Adrenal gland (tissue), 12 donors: ENCODE measurements around the gene TJP3. TPM values are rescaled to one million over a fixed set of nuclear protein-coding genes. Genes with fewer than 3 reads are reported as not detected.

Source experiments
- DNase-seq, 7 donors: peaks; one replicate each; pipeline ENCODE4 v3.0.0-alpha.2; 2019 to 2020
- H3K27ac ChIP-seq, 5 donors: fragments of 200-600 bp; sonication (generic) in 4 of 5; 1 replicate in 3 of 5; 2 replicates in 2 of 5; pipeline versions ENCODE4 v1.5.1 to v1.8.0; 2016 to 2020; ENCODE audit warnings: mild to moderate bottlenecking in 1 of 5
- H3K27me3 ChIP-seq: fragments of 200-600 bp; 2 replicates; pipeline ENCODE4 v1.8.0; 2021
- H3K36me3 ChIP-seq, 2 donors: fragments of 200-600 bp; replicated peaks in 1 of 2; 1 replicate in 1 of 2; 2 replicates in 1 of 2; pipeline versions ENCODE4 v1.5.1 to v1.8.0; 2018 to 2022
- H3K4me1 ChIP-seq, 2 donors: fragments of 200-600 bp; replicated peaks in 1 of 2; 1 replicate in 1 of 2; 2 replicates in 1 of 2; pipeline versions ENCODE4 v1.5.1 to v1.8.0; 2018 to 2021
- H3K4me3 ChIP-seq, 4 donors: fragments of 200-600 bp; sonication (generic) in 3 of 4; one replicate each; pipeline ENCODE4 v1.5.1; 2016 to 2018
- H3K9me3 ChIP-seq, 3 donors: fragments of 200-600 bp; sonication (generic) in 1 of 3; replicated peaks in 1 of 3; 1 replicate in 2 of 3; 2 replicates in 1 of 3; pipeline versions ENCODE4 v1.5.1 to v1.8.0; 2016 to 2021
- POLR2A ChIP-seq, 2 donors: fragments of 450-650 bp; IDR thresholded peaks; one replicate each; pipeline ENCODE4 v1.6.1; 2017; ENCODE audit warnings: antibody characterized with exemption in 2 of 2, mild to moderate bottlenecking in 2 of 2, moderate library complexity in 1 of 2
- WGBS, 4 donors: extraction: QIAGEN DNeasy Blood & Tissue Kit in 2 of 4; methylation state at CpG; one replicate each; pipeline versions ENCODE4 v1.1.5 to v1.1.7; 2013 to 2017; 5-methylcytosine and 5-hydroxymethylcytosine counted together
- intact Hi-C, 2 donors: fragments of 100-400 bp; cut with DNase I; formaldehyde crosslinking; loops; one replicate each; pipeline versions ENCODE4 v1.14.1 to v1.15.0; 2022 to 2023
- polyA plus RNA-seq, 3 donors: library from polyadenylated mRNA; stranded (reverse); fragments of 200-250 nt in 2 of 3; fragments of 350-450 nt in 1 of 3; fragmentation: Illumina TruSeq in 1 of 3; extraction: RNeasy Lipid Tissue Mini Kit (QIAGEN cat#74804) in 1 of 3; gene quantifications; one replicate each; pipeline ENCODE4 v1.2.3, GENCODE V29; 2013 to 2014
- small RNA-seq, 2 donors: library from RNA; depleted of rRNA; stranded (forward); fragments of <200 nt; gene quantifications; one replicate each; pipeline ENCODE3, GENCODE V24; 2016
- total RNA-seq, 9 donors: library from RNA; depleted of rRNA in 4 of 9; stranded (reverse); fragments of >200 nt in 4 of 9; fragments of 120-200 nt in 1 of 9; fragmentation: NEBNext Ultra II Directional in 1 of 9; extraction: Animal tissue kit (Norgen Biotek cat#: 25700) in 1 of 9; gene quantifications; one replicate each; pipeline versions ENCODE4 v1.1.0 to v1.2.4, GENCODE V29; 2013 to 2023
- TF ChIP-seq, protein P1 (sequence below), 6 experiments: fragments of 450-650 bp in 4 of 6; fragments of 200-600 bp in 2 of 6; sonication (generic) in 1 of 6; IDR thresholded peaks; 1 replicate in 5 of 6; 2 replicates in 1 of 6; pipeline versions ENCODE4 v1.5.1 to v1.8.0; 2016 to 2021; ENCODE audit warnings: antibody characterized with exemption in 6 of 6, mild to moderate bottlenecking in 2 of 6, moderate library complexity in 1 of 6
- donor health status: healthy with polysubstance abuse.
- donor health status: Bipolar disorder and iron deficiency.
- donor health status: DM: yes; HTN: yes; CAD: no.
- donor health status: DM: no; HTN: no; CAD: no.
- donor health status: DM: no; HTN: no; CAD: no.
- donor health status: DM: yes; HTN: yes; CAD: no.

The TJP3 gene
- total and polyA plus RNA-seq, 12 donors = 0.07 to 2.5 (median 0.24) TPM; not detected in 6

DNA sequence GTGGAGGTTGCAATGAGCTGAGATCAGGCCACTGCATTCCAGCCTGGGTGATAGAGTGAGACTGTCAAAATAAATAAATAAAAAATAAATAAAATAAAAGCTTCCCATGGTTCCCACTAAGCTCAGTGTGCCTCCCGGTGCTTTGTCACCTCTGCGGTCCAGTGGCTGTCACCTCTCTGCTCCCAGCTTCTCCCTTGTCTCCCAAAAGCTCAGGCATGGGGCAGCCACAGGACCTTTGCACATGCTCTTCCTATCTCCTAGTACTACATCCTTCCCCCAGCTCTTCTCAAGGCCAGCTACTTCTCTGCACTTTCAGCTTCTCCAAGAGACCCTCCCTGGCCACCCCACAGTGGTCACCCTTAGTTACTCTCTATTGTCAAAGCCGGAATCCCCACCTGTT lies 85.6 kb downstream of the TJP3 start:
- 87 to 92% (median 90%) methylated on average over 3 of the region's 3 CpGs for WGBS, 4 donors
- intact Hi-C loops = no loop called here
- Histone ChIP-seq H3K27ac (no peak overlapping the region), H3K4me3 (no peak overlapping the region), H3K36me3 (no peaks in the 10 kb centered on the region), H3K9me3 (no peaks in the 10 kb centered on the region), H3K4me1 (no peaks in the 10 kb centered on the region), H3K27me3 (no peaks in the 10 kb centered on the region)
- TF ChIP-seq, protein P1, sequence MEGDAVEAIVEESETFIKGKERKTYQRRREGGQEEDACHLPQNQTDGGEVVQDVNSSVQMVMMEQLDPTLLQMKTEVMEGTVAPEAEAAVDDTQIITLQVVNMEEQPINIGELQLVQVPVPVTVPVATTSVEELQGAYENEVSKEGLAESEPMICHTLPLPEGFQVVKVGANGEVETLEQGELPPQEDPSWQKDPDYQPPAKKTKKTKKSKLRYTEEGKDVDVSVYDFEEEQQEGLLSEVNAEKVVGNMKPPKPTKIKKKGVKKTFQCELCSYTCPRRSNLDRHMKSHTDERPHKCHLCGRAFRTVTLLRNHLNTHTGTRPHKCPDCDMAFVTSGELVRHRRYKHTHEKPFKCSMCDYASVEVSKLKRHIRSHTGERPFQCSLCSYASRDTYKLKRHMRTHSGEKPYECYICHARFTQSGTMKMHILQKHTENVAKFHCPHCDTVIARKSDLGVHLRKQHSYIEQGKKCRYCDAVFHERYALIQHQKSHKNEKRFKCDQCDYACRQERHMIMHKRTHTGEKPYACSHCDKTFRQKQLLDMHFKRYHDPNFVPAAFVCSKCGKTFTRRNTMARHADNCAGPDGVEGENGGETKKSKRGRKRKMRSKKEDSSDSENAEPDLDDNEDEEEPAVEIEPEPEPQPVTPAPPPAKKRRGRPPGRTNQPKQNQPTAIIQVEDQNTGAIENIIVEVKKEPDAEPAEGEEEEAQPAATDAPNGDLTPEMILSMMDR (IDR thresholded peaks at IDR 0.05) = no peak
- no peak for TF ChIP-seq POLR2A (IDR thresholded peaks at IDR 0.05)
- no peak for DNase-seq

DNA sequence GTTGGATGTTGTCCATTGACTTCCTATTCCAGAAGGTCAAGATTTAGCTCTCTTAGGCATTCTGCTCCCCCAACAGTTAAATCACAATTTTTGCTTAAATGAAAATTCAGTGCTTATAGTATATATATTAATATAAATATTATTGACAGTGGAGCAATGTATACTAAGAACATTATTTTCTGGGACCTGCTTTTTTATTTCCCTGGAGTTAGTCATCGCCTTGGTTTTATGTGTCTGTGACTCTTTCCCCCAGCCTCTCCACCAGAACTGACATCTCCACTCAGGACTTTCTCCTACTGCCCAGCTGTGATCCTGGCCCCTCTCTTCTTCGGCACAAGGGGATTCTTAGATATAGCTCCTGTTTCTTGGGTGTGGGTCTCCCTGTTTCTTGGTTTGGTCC lies 88.2 kb downstream of the TJP3 start:
- TF ChIP-seq POLR2A (IDR thresholded peaks at IDR 0.05) = no peak
- TF ChIP-seq, protein P1 (IDR thresholded peaks at IDR 0.05) = no peak
- no peak overlapping the region for H3K4me3 ChIP-seq
- intact Hi-C loops = no loop called here
- H3K27ac ChIP-seq = no peak overlapping the region
- H3K4me1 ChIP-seq = no peaks in the 10 kb centered on the region
- 90 to 98% (median 95%) methylated on average over 2 of the region's 2 CpGs for WGBS, 4 donors
- H3K9me3 ChIP-seq = no peaks in the 10 kb centered on the region
- H3K27me3 ChIP-seq = peaks cover 8% of the 10 kb centered on the region
- H3K36me3 ChIP-seq = no peaks in the 10 kb centered on the region
- no peak for DNase-seq

DNA sequence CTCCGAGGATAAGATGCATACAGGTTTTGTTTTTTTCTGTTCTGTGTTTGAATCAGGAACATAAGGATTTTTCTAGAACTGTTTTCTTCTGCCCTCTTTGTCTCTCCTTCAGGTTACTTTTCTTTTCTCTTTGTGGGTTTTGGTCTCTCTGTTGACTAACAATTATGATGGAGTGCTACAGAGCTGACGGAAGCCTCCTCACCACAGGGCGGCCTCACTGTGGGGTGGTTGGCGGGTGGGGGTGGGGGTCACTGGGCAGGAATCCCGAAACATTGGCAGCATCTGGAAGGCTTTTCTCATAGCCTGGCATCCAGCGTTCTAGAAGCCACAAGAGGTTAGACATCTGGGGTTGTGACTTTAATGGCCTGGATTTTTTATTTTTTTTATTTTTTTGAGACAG lies 90.0 kb downstream of the TJP3 start:
- DNase-seq = no peak
- Histone ChIP-seq H3K36me3 (no peaks in the 10 kb centered on the region), H3K9me3 (no peaks in the 10 kb centered on the region), H3K4me3 (no peak overlapping the region), H3K27ac (no peak overlapping the region), H3K4me1 (peaks cover 0 to 4% of the 10 kb centered on the region in 2 donors), H3K27me3 (peaks cover 19% of the 10 kb centered on the region)
- TF ChIP-seq, protein P1 (IDR thresholded peaks at IDR 0.05) = no peak
- TF ChIP-seq POLR2A (IDR thresholded peaks at IDR 0.05) = no peak
- intact Hi-C loops = no loop called here
- 49 to 66% (median 54%) methylated on average over 6 of the region's 6 CpGs for WGBS, 4 donors

Small RNA genes lying within 50 kb of the gene (small RNA-seq; reads per million reads assigned to genes)
- 0 reads per million in 2 donors for gene AC005777.1

Other genes with a start within 250 kb of the TJP3 start
- gene SMIM24, start 227.9 kb upstream of the TJP3 start, total RNA-seq = under 1 TPM in 1 of 9 donors, not detected in 8; 0.36 TPM
- under 1 TPM in 1 of 3 donors, not detected in 2; 0.48 TPM for gene SMIM24, start 227.9 kb upstream of the TJP3 start, polyA plus RNA-seq
- gene SMIM44, start 224.9 kb upstream of the TJP3 start, total RNA-seq = not detected
- not detected for gene SMIM44, start 224.9 kb upstream of the TJP3 start, polyA plus RNA-seq
- 10 to 100 TPM in 7 of 9 donors, 1 to 10 TPM in 2; 8.4 to 22.8 (median 13.8) TPM for gene DOHH, start 207.7 kb upstream of the TJP3 start, total RNA-seq
- 10 to 100 TPM in 2 of 3 donors, under 1 TPM in 1; 0.92 to 19.1 (median 13.5) TPM for gene DOHH, start 207.7 kb upstream of the TJP3 start, polyA plus RNA-seq
- gene FZR1, start 202.1 kb upstream of the TJP3 start, total RNA-seq = 10 to 100 TPM; 17.9 to 85.0 (median 39.4) TPM
- 10 to 100 TPM; 24.4 to 59.1 (median 26.4) TPM for gene FZR1, start 202.1 kb upstream of the TJP3 start, polyA plus RNA-seq
- 1 to 10 TPM in 3 of 9 donors, under 1 TPM in 2, not detected in 4; 0.68 to 3.6 (median 1.4) TPM for gene TEKTIP1, start 169.2 kb upstream of the TJP3 start, total RNA-seq
- gene TEKTIP1, start 169.2 kb upstream of the TJP3 start, polyA plus RNA-seq = 1 to 10 TPM in 2 of 3 donors, not detected in 1; 1.1 to 3.5 TPM
- gene MFSD12, start 150.8 kb upstream of the TJP3 start, total RNA-seq = 100 to 1,000 TPM in 2 of 9 donors, 10 to 100 TPM in 7; 23.2 to 123 (median 64.6) TPM
- gene MFSD12, start 150.8 kb upstream of the TJP3 start, polyA plus RNA-seq = 10 to 100 TPM; 18.5 to 89.3 (median 48.5) TPM
- gene HMG20B, start 135.4 kb upstream of the TJP3 start, total RNA-seq = 100 to 1,000 TPM in 5 of 9 donors, 10 to 100 TPM in 4; 49.3 to 137 (median 105) TPM
- gene HMG20B, start 135.4 kb upstream of the TJP3 start, polyA plus RNA-seq = 100 to 1,000 TPM in 1 of 3 donors, 10 to 100 TPM in 2; 18.1 to 178 (median 100.0) TPM
- gene GIPC3, start 122.9 kb upstream of the TJP3 start, total RNA-seq = 1 to 10 TPM in 8 of 9 donors, under 1 TPM in 1; 0.33 to 5.9 (median 3.3) TPM
- 1 to 10 TPM; 1.6 to 4.9 (median 2.6) TPM for gene GIPC3, start 122.9 kb upstream of the TJP3 start, polyA plus RNA-seq
- 10 to 100 TPM in 7 of 9 donors, 1 to 10 TPM in 2; 4.7 to 25.5 (median 16.5) TPM for gene TBXA2R, start 101.5 kb upstream of the TJP3 start, total RNA-seq
- gene TBXA2R, start 101.5 kb upstream of the TJP3 start, polyA plus RNA-seq = 1 to 10 TPM; 5.2 to 6.9 (median 6.2) TPM
- gene CACTIN, start 81.6 kb upstream of the TJP3 start, total RNA-seq = 10 to 100 TPM; 13.3 to 78.4 (median 22.8) TPM
- 10 to 100 TPM in 2 of 3 donors, 1 to 10 TPM in 1; 5.0 to 39.0 (median 21.9) TPM for gene CACTIN, start 81.6 kb upstream of the TJP3 start, polyA plus RNA-seq
- 10 to 100 TPM in 8 of 9 donors, 1 to 10 TPM in 1; 4.0 to 44.7 (median 31.1) TPM for gene PIP5K1C, start 7.9 kb upstream of the TJP3 start, total RNA-seq
- gene PIP5K1C, start 7.9 kb upstream of the TJP3 start, polyA plus RNA-seq = 10 to 100 TPM in 2 of 3 donors, 1 to 10 TPM in 1; 8.8 to 31.6 (median 18.6) TPM
- 10 to 100 TPM; 11.1 to 35.6 (median 20.5) TPM for gene APBA3, start 53.3 kb downstream of the TJP3 start, total RNA-seq
- gene APBA3, start 53.3 kb downstream of the TJP3 start, polyA plus RNA-seq = 10 to 100 TPM in 2 of 3 donors, 1 to 10 TPM in 1; 2.6 to 43.8 (median 24.0) TPM
- gene MRPL54, start 54.3 kb downstream of the TJP3 start, total RNA-seq = 100 to 1,000 TPM in 7 of 9 donors, 10 to 100 TPM in 2; 83.2 to 229 (median 107) TPM
- gene MRPL54, start 54.3 kb downstream of the TJP3 start, polyA plus RNA-seq = 100 to 1,000 TPM in 1 of 3 donors, 10 to 100 TPM in 2; 60.2 to 172 (median 100.0) TPM
- not detected for gene RAX2, start 63.8 kb downstream of the TJP3 start, total RNA-seq
- gene RAX2, start 63.8 kb downstream of the TJP3 start, polyA plus RNA-seq = not detected
- gene MATK, start 78.0 kb downstream of the TJP3 start, total RNA-seq = 1 to 10 TPM in 5 of 9 donors, under 1 TPM in 4; 0.72 to 3.3 (median 1.2) TPM
- gene MATK, start 78.0 kb downstream of the TJP3 start, polyA plus RNA-seq = 10 to 100 TPM in 1 of 3 donors, 1 to 10 TPM in 1, under 1 TPM in 1; 0.26 to 20.7 (median 3.5) TPM
- 1 to 10 TPM in 3 of 9 donors, under 1 TPM in 3, not detected in 3; 0.19 to 3.3 (median 1.2) TPM for gene ZFR2, start 160.7 kb downstream of the TJP3 start, total RNA-seq
- 10 to 100 TPM in 1 of 3 donors, 1 to 10 TPM in 1, under 1 TPM in 1; 0.90 to 13.2 (median 2.4) TPM for gene ZFR2, start 160.7 kb downstream of the TJP3 start, polyA plus RNA-seq
- 1 to 10 TPM in 4 of 9 donors, under 1 TPM in 1, not detected in 4; 0.72 to 9.3 (median 5.8) TPM for gene ATCAY, start 172.3 kb downstream of the TJP3 start, total RNA-seq
- 1 to 10 TPM; 1.6 to 6.3 (median 6.1) TPM for gene ATCAY, start 172.3 kb downstream of the TJP3 start, polyA plus RNA-seq
- gene NMRK2, start 224.7 kb downstream of the TJP3 start, total RNA-seq = 10 to 100 TPM in 1 of 9 donors, 1 to 10 TPM in 3, under 1 TPM in 1, not detected in 4; 0.36 to 14.7 (median 1.9) TPM
- gene NMRK2, start 224.7 kb downstream of the TJP3 start, polyA plus RNA-seq = 1 to 10 TPM; 1.3 to 2.3 (median 1.8) TPM